OCI-LY1 (cell line): ENCODE results near the gene PIGT.

Source experiments
- H2AFZ ChIP-seq: fragments of 200-600 bp; sonication (generic), shearing (Covaris generic); 2 replicates; pipeline ENCODE4 v1.6.0; 2014; ENCODE audit warnings: antibody characterized with exemption, mild to moderate bottlenecking, low read length
- H3F3A ChIP-seq: fragments of 200-600 bp; sonication (generic), shearing (Covaris generic); 2 replicates; pipeline ENCODE4 v1.6.0; 2014; ENCODE audit warnings: mild to moderate bottlenecking, antibody characterized with exemption, low read length, moderate library complexity; ENCODE audit not compliant: insufficient read depth
- H3K27ac ChIP-seq: fragments of 200-600 bp; sonication (generic); 2 replicates; pipeline ENCODE4 v1.5.1; 2014; ENCODE audit warnings: low read length, mixed run types, mild to moderate bottlenecking, low read depth; ENCODE audit not compliant: poor library complexity, severe bottlenecking
- H3K27me3 ChIP-seq: fragments of 200-600 bp; sonication (generic); 2 replicates; pipeline ENCODE4 v1.6.0; 2014; ENCODE audit warnings: antibody characterized with exemption, mild to moderate bottlenecking, low read length, moderate library complexity; ENCODE audit not compliant: insufficient read depth
- H3K36me3 ChIP-seq: fragments of 200-600 bp; sonication (generic); 2 replicates; pipeline ENCODE4 v1.6.1; 2014; ENCODE audit warnings: mild to moderate bottlenecking, antibody characterized with exemption, low read length, moderate library complexity, mixed read lengths; ENCODE audit not compliant: insufficient read depth
- H3K4me1 ChIP-seq: fragments of 200-600 bp; sonication (generic); 2 replicates; pipeline ENCODE4 v1.5.1; 2014; ENCODE audit warnings: mild to moderate bottlenecking, low read length, moderate library complexity; ENCODE audit not compliant: insufficient read depth, severe bottlenecking
- H3K4me2 ChIP-seq: fragments of 200-600 bp; sonication (generic), shearing (Covaris generic); 2 replicates; pipeline ENCODE4 v1.6.1; 2014; ENCODE audit warnings: low read length
- H3K4me3 ChIP-seq: fragments of 200-600 bp; sonication (generic); 2 replicates; pipeline ENCODE4 v1.5.1; 2014; ENCODE audit warnings: low read length, low read depth, mild to moderate bottlenecking, mixed read lengths; ENCODE audit not compliant: poor library complexity, severe bottlenecking
- H3K79me2 ChIP-seq: fragments of 200-600 bp; shearing (Covaris generic); 2 replicates; pipeline ENCODE4 v1.6.1; 2016; ENCODE audit warnings: mixed run types, low read length, mixed read lengths; ENCODE audit not compliant: insufficient read depth
- H3K9ac ChIP-seq: fragments of 200-600 bp; sonication (generic), shearing (Covaris generic); 2 replicates; pipeline ENCODE4 v1.6.1; 2014; ENCODE audit warnings: mild to moderate bottlenecking, low read length, mixed read lengths
- H3K9me2 ChIP-seq: fragments of 200-600 bp; sonication (generic), shearing (Covaris generic); 2 replicates; pipeline ENCODE4 v1.6.1; 2014; ENCODE audit warnings: low read depth, mild to moderate bottlenecking, low read length, mixed read lengths
- H3K9me3 ChIP-seq: fragments of 200-600 bp; shearing (Covaris generic); 2 replicates; pipeline ENCODE4 v1.6.1; 2014; ENCODE audit warnings: low read length, mixed read lengths
- H4K20me1 ChIP-seq: fragments of 200-600 bp; sonication (generic), shearing (Covaris generic); 2 replicates; pipeline ENCODE4 v1.6.0; 2016; ENCODE audit warnings: mild to moderate bottlenecking, low read length; ENCODE audit not compliant: insufficient read depth
- CTCF ChIP-seq: fragments of 200-600 bp; sonication (generic), shearing (Covaris generic); IDR thresholded peaks from 2 replicates; pipeline ENCODE4 v1.5.1; 2017; ENCODE audit warnings: mild to moderate bottlenecking, antibody characterized with exemption, low read length, moderate library complexity, mixed read lengths
- EZH2 ChIP-seq: fragments of 200-600 bp; sonication (generic), shearing (Covaris generic); IDR thresholded peaks from 2 replicates; pipeline ENCODE4 v1.8.0; 2017; ENCODE audit warnings: borderline replicate concordance, mixed run types, mild to moderate bottlenecking, antibody characterized with exemption, low read length, moderate library complexity, mixed read lengths

Gene PIGT

GRCh38 chr20:45452238-45452637 is 36.3 kb downstream of the PIGT start:
- Histone ChIP-seq H3K4me3 (no peak overlapping the region), H3K4me1 (no peaks in the 10 kb centered on the region), H3K79me2 (no peaks in the 10 kb centered on the region), H3K36me3 (no peaks in the 10 kb centered on the region), H3K27ac (no peak overlapping the region), H4K20me1 (no peaks in the 10 kb centered on the region), H3K9ac (no peak overlapping the region), H3K27me3 (no peaks in the 10 kb centered on the region), H2AFZ (no peak overlapping the region), H3K9me3 (no peaks in the 10 kb centered on the region), H3F3A (no peaks in the 10 kb centered on the region), H3K4me2 (no peak overlapping the region), H3K9me2 (no peaks in the 10 kb centered on the region)
- TF ChIP-seq CTCF = no peak
- TF ChIP-seq EZH2 = no peak

- Histone ChIP-seq H3K4me2 (no peak overlapping the region), H2AFZ (no peak overlapping the region)
- TF ChIP-seq CTCF = no peak
- TF ChIP-seq EZH2 = no peak
These were observed 37.1 kb downstream of the PIGT start for GRCh38 chr20:45452772-45453691.

GRCh38 chr20:45456632-45457031 is 40.7 kb downstream of the PIGT start:
- TF ChIP-seq EZH2 = no peak
- peak; percentile 63 for TF ChIP-seq CTCF
- Histone ChIP-seq H3K27me3 (0 out of 2 replicates have a peak, but pooled peaks cover 5% of the 10 kb centered on the region), H2AFZ (no peak overlapping the region), H3K9me3 (no peaks in the 10 kb centered on the region), H4K20me1 (no peaks in the 10 kb centered on the region), H3K4me1 (no peaks in the 10 kb centered on the region), H3K27ac (no peak overlapping the region), H3F3A (no peaks in the 10 kb centered on the region), H3K9ac (no peak overlapping the region), H3K9me2 (no peaks in the 10 kb centered on the region), H3K79me2 (no peaks in the 10 kb centered on the region), H3K4me3 (no peak overlapping the region), H3K36me3 (no peaks in the 10 kb centered on the region), H3K4me2 (no peak overlapping the region)

More at GRCh38 chr20:45452772-45453691, 37.1 kb downstream of the PIGT start:
- Histone ChIP-seq H3K9me2 (no peaks in the 10 kb centered on the region), H3K27me3 (no peaks in the 10 kb centered on the region), H3F3A (no peaks in the 10 kb centered on the region), H4K20me1 (no peaks in the 10 kb centered on the region), H3K79me2 (no peaks in the 10 kb centered on the region), H3K4me3 (no peak overlapping the region), H3K9ac (no peak overlapping the region), H3K36me3 (no peaks in the 10 kb centered on the region), H3K9me3 (no peaks in the 10 kb centered on the region), H3K27ac (no peak overlapping the region), H3K4me1 (no peaks in the 10 kb centered on the region)
